PC-9 (cell line): ENCODE data around the gene JUNB.

ENCODE experiments used
- CTCF ChIP-seq: fragments of 200-600 bp; sonication (generic); conservative IDR thresholded peaks from 2 replicates; pipeline ENCODE4 v1.6.1; 2017; ENCODE audit warnings: mixed run types, antibody characterized with exemption, mild to moderate bottlenecking, moderate library complexity
- EZH2 ChIP-seq: fragments of 200-600 bp; sonication (generic); IDR thresholded peaks from 2 replicates; pipeline ENCODE4 v1.8.0; 2017; ENCODE audit warnings: antibody characterized with exemption, low read depth

- TF ChIP-seq CTCF (no peak), EZH2 (no peak)
Observed at GRCh38 chr19:12767150-12767549, 24.1 kb upstream of the JUNB start.
